CD14-positive monocyte (primary cell): ENCODE results near the gene ARPC4. TPM values are rescaled to one million over a fixed set of nuclear protein-coding genes. Genes with fewer than 3 reads are reported as not detected.

Experiments used
- DNase-seq, 3 donors: peaks; one replicate each; pipeline ENCODE4 v3.0.0-alpha.2; 2011 to 2022
- H2AFZ ChIP-seq: 2 replicates; pipeline ENCODE4 v1.6.0; 2012; ENCODE audit warnings: mild to moderate bottlenecking, low read depth, low read length, inconsistent platforms; ENCODE audit not compliant: insufficient read depth, poor library complexity, severe bottlenecking
- H3K27ac ChIP-seq, 2 donors: 1 replicate in 1 of 2; 2 replicates in 1 of 2; pipeline ENCODE4 v1.5.1; 2012 to 2013; ENCODE audit warnings: low read length in 2 of 2, control low read depth in 1 of 2, inconsistent platforms in 1 of 2, low read depth in 1 of 2, mild to moderate bottlenecking in 1 of 2
- H3K27me3 ChIP-seq, 2 donors: one replicate each; pipeline versions ENCODE4 v1.6.0 to v1.6.1; 2011 to 2013; ENCODE audit warnings: low read length in 2 of 2; ENCODE audit not compliant: control insufficient read depth in 2 of 2, insufficient read depth in 2 of 2
- H3K36me3 ChIP-seq, 2 donors: replicated peaks in 1 of 2; 1 replicate in 1 of 2; 2 replicates in 1 of 2; pipeline versions ENCODE4 v1.5.1 to v1.6.1; 2012 to 2013; ENCODE audit warnings: low read length in 2 of 2, control low read depth in 1 of 2, inconsistent platforms in 1 of 2, mild to moderate bottlenecking in 1 of 2; ENCODE audit not compliant: insufficient read depth in 2 of 2, control insufficient read depth in 1 of 2
- H3K4me1 ChIP-seq, 2 donors: 1 replicate in 1 of 2; 2 replicates in 1 of 2; pipeline versions ENCODE4 v1.5.1 to v1.6.1; 2012 to 2013; ENCODE audit warnings: low read length in 2 of 2, control low read depth in 1 of 2, inconsistent platforms in 1 of 2, mild to moderate bottlenecking in 1 of 2, moderate library complexity in 1 of 2; ENCODE audit not compliant: insufficient read depth in 2 of 2, control insufficient read depth in 1 of 2
- H3K4me2 ChIP-seq: replicated peaks from 2 replicates; pipeline ENCODE3; 2012; ENCODE audit warnings: low read length, moderate library complexity, mild to moderate bottlenecking; ENCODE audit not compliant: poor library complexity, severe bottlenecking; ENCODE audit errors: extremely low read depth
- H3K4me3 ChIP-seq, 3 experiments: fragments of 200-600 bp in 1 of 3; sonication (generic) in 1 of 3; replicated peaks in 1 of 3; 1 replicate in 2 of 3; 2 replicates in 1 of 3; pipeline ENCODE4 v1.5.1; 2011 to 2013; ENCODE audit warnings: low read length in 3 of 3, mild to moderate bottlenecking in 3 of 3, control low read depth in 2 of 3, low read depth in 2 of 3, inconsistent platforms in 1 of 3, moderate library complexity in 1 of 3
- H3K79me2 ChIP-seq: 2 replicates; pipeline ENCODE4 v1.6.0; 2012; ENCODE audit warnings: mild to moderate bottlenecking, control low read depth, inconsistent platforms, low read length, moderate library complexity; ENCODE audit not compliant: insufficient read depth
- H3K9ac ChIP-seq: 2 replicates; pipeline ENCODE4 v1.6.0; 2017; ENCODE audit warnings: low read length, mild to moderate bottlenecking; ENCODE audit not compliant: insufficient read depth, poor library complexity, severe bottlenecking
- H3K9me3 ChIP-seq, 2 donors: replicated peaks in 1 of 2; 1 replicate in 1 of 2; 2 replicates in 1 of 2; pipeline versions ENCODE4 v1.5.1 to v1.6.1; 2012 to 2013; ENCODE audit warnings: low read length in 2 of 2, control low read depth in 1 of 2; ENCODE audit not compliant: control insufficient read depth in 1 of 2, insufficient read depth in 1 of 2
- H4K20me1 ChIP-seq: 2 replicates; pipeline ENCODE4 v1.6.0; 2012; ENCODE audit warnings: mild to moderate bottlenecking, low read length, control low read depth, moderate library complexity; ENCODE audit not compliant: insufficient read depth
- H3K27ac Mint-ChIP-seq, 7 donors: one replicate each; pipeline ENCODE4 v1.8.0; 2020; ENCODE audit warnings: mild to moderate bottlenecking in 7 of 7, mixed read lengths in 7 of 7, moderate library complexity in 6 of 7, inconsistent platforms in 2 of 7
- H3K27me3 Mint-ChIP-seq, 3 donors: one replicate each; pipeline ENCODE4 v1.8.0; 2021 to 2022; ENCODE audit warnings: low read depth in 3 of 3, mild to moderate bottlenecking in 3 of 3, mixed read lengths in 3 of 3, moderate library complexity in 3 of 3, inconsistent platforms in 1 of 3
- H3K36me3 Mint-ChIP-seq, 2 donors: one replicate each; pipeline ENCODE4 v1.8.0; 2020; ENCODE audit warnings: mixed read lengths in 2 of 2, inconsistent platforms in 1 of 2, mild to moderate bottlenecking in 1 of 2
- H3K4me1 Mint-ChIP-seq: one replicate; pipeline ENCODE4 v1.8.0; 2020; ENCODE audit warnings: mild to moderate bottlenecking, mixed read lengths
- H3K4me3 Mint-ChIP-seq, 2 donors: one replicate each; pipeline ENCODE4 v1.8.0; 2020; ENCODE audit warnings: mild to moderate bottlenecking in 2 of 2, mixed read lengths in 2 of 2, moderate library complexity in 1 of 2
- H3K9me3 Mint-ChIP-seq, 7 donors: one replicate each; pipeline ENCODE4 v1.8.0; 2020 to 2022; ENCODE audit warnings: mixed read lengths in 7 of 7, mild to moderate bottlenecking in 6 of 7, moderate library complexity in 6 of 7, inconsistent platforms in 2 of 7
- CTCF ChIP-seq: fragments of 200-600 bp; IDR thresholded peaks from one replicate; pipeline ENCODE4 v1.8.0; 2022; ENCODE audit warnings: antibody characterized with exemption, mild to moderate bottlenecking
- WGBS: methylation state at CpG from one replicate; pipeline ENCODE4 v1.1.5; 2013; ENCODE audit warnings: missing lambda C conversion rate; ENCODE audit not compliant: insufficient coverage; 5-methylcytosine and 5-hydroxymethylcytosine counted together
- intact Hi-C, 2 donors: fragments of 100-400 bp; cut with micrococcal nuclease; formaldehyde crosslinking; loops; one replicate each; pipeline versions ENCODE4 v1.15.0 to v1.15.1; 2023
- polyA plus RNA-seq, 3 donors: library from polyadenylated mRNA; depleted of rRNA in 1 of 3; unstranded in 2 of 3; stranded (reverse) in 1 of 3; fragments of 300-500 nt in 2 of 3; fragments of >200 nt in 1 of 3; fragmentation: Illumina TruSeq in 2 of 3; gene quantifications; 1 replicate in 2 of 3; 2 replicates in 1 of 3; pipeline ENCODE4 v1.2.3, GENCODE V29; 2012 to 2021

The ARPC4 gene
- polyA plus RNA-seq, 3 donors = 211 to 390 (median 389) TPM

GRCh38 chr3:9841015-9841414 is 48.1 kb downstream of the ARPC4 start:
- peak overlapping the region in 1 of 7 donors; percentile 73 for H3K27ac Mint-ChIP-seq
- Histone ChIP-seq H3K4me2 (no peak overlapping the region), H4K20me1 (no peaks in the 10 kb centered on the region), H3K79me2 (peaks cover 10% of the 10 kb centered on the region), H2AFZ (no peak overlapping the region), H3K4me1 (peaks cover 34 to 37% of the 10 kb centered on the region in 2 donors), H3K27ac (no peak overlapping the region), H3K27me3 (no peaks in the 10 kb centered on the region), H3K9ac (no peak overlapping the region), H3K4me3 (no peak overlapping the region), H3K9me3 (no peaks in the 10 kb centered on the region), H3K36me3 (peaks cover 31 to 39% of the 10 kb centered on the region in 2 donors)
- H3K27me3 Mint-ChIP-seq = peaks cover 0 to 5% (median 2%) of the 10 kb centered on the region in 3 donors
- 72% methylated on average over 3 of the region's 8 CpGs for WGBS
- no peak for DNase-seq
- no peaks in the 10 kb centered on the region for H3K9me3 Mint-ChIP-seq
- intact Hi-C loops = loop anchor here (5.0 to 10.0 kb wide), 2 partner anchors 46 to 49 kb away; partner anchors contain the start of genes ARPC4 (in 2 of the 2) and TADA3 (in 2 of the 2)
- H3K4me1 Mint-ChIP-seq = peaks cover 41% of the 10 kb centered on the region
- H3K4me3 Mint-ChIP-seq = no peak overlapping the region
- H3K36me3 Mint-ChIP-seq = peaks cover 40 to 44% of the 10 kb centered on the region in 2 donors
- TF ChIP-seq CTCF = no peak

- intact Hi-C loops = loop anchor here (5.0 to 10.0 kb wide), 2 partner anchors 49 to 52 kb away; partner anchors contain the start of genes ARPC4 (in 2 of the 2) and TADA3 (in 2 of the 2)
- under 1% methylated on average over 36 of the region's 42 CpGs for WGBS
- Histone ChIP-seq H3K27ac (peak within 1 kb of the TSS; percentile 6 to 76), H3K4me3 (peak within 1 kb of the TSS; percentile 60 to 98 (median 86)), H3K79me2 (peaks cover 10% of the 10 kb centered on the region), H3K36me3 (peaks cover 26 to 34% of the 10 kb centered on the region in 2 donors), H2AFZ (peak within 1 kb of the TSS; percentile 97), H3K4me2 (peak within 1 kb of the TSS; percentile 99), H3K9me3 (no peaks in the 10 kb centered on the region), H3K9ac (peak within 1 kb of the TSS; percentile 73), H3K4me1 (peaks cover 23 to 24% of the 10 kb centered on the region in 2 donors), H4K20me1 (no peaks in the 10 kb centered on the region), H3K27me3 (no peaks in the 10 kb centered on the region)
- Mint-ChIP-seq H3K27me3 (peaks cover 0 to 5% (median 0%) of the 10 kb centered on the region in 3 donors), H3K4me1 (peaks cover 28% of the 10 kb centered on the region), H3K27ac (peak within 1 kb of the TSS; percentile 79 to 91 (median 88)), H3K4me3 (peak within 1 kb of the TSS; percentile 98), H3K9me3 (peaks cover 0 to 3% (median 0%) of the 10 kb centered on the region in 7 donors), H3K36me3 (peaks cover 31 to 33% of the 10 kb centered on the region in 2 donors)
- TF ChIP-seq CTCF = no peak
- peak; percentile 95 to 96 (median 95) for DNase-seq
These were observed 51.0 kb downstream of the ARPC4 start, which contains the start of gene RPUSD3 for GRCh38 chr3:9843715-9844438. Gene RPUSD3 (minus strand): TSS chr3:9844008. CDS start chr3:9843990, 18 bp downstream.
